HG03558 (cell line): ENCODE results near the gene SIGLEC7.

Source experiments
- ATAC-seq: cut with Tn5 transposase; IDR thresholded peaks from one replicate; pipeline ENCODE4 v1.9.1; 2021; ENCODE audit warnings: moderate number of reproducible peaks; ENCODE audit not compliant: unreplicated experiment; ENCODE audit errors: extremely low read depth

SIGLEC7 gene

GRCh38 chr19:51194527-51195315, 52.6 kb downstream of the SIGLEC7 start:
- no peak for ATAC-seq

DNA sequence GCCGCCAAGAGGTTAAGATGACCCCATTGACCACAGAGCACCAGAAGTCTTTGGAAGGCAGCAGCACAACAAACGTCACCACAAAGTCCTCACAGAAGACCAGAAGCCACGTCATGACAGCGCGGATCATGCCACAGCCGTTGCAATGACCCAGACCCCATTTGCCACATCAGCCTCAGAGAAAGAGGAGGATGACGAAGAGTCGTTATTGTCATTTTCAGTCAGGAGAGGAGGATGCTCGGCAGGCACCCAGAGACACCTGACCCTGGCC, 53.1 kb downstream of the SIGLEC7 start:
- ATAC-seq: no peak

- ATAC-seq: no peak
These were observed 53.5 kb downstream of the SIGLEC7 start for GRCh38 chr19:51195616-51196015.

- no peak for ATAC-seq
These were observed 54.1 kb downstream of the SIGLEC7 start for GRCh38 chr19:51196181-51196580.

- no peak for ATAC-seq
These were observed 56.5 kb downstream of the SIGLEC7 start for GRCh38 chr19:51198641-51199040.

DNA sequence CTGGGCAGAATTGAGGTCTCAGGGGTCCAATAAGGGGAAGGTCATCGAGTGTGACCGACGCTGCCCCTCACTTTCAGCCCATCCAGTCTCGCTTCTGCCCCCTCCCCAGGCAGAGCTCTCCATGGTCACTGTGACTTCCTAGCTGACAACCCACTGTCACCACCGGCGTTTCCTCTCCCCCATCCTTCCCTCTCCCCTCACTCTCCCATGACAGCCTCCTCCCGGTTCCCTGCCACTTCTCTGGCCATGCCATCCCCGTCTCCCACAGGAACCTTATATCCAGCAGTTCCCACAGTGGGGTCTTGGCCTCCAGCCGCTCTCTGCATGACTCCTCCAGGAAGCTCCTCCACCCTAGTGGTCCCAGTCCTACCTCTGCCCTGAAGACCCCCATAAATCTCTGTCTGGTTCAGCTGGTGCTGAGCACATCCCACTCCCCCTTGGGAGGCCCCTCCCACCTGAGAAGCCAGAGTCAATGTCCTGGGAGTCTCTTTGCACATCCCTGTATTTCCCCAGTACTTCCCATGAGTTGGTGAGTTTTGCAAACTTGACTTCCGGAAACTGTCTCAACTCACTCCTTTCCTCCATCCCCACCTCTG, 58.1 kb downstream of the SIGLEC7 start:
- ATAC-seq: no peak

DNA sequence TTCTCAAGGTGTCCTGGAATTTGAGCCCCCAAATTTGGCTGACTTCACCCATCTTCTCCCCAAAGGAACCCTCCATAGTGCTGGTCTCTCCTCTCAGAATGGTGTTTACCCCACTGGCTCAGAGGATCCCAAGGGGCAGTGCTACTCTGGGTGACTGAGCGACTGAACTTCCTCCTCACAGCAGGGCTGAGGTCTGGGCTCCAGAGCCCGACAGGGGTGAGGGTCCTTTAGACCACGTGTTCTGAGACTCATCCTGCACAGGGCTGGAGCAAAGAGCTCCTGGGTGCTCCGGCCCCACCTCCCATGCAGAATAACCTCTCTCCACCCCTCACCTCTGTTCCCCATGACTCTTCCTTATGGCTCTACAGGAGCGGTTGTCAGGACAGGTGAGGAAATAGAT, 59.6 kb downstream of the SIGLEC7 start:
- no peak for ATAC-seq
